Femur (tissue), 1 donor: ENCODE measurements around the gene LPCAT2.

Source experiments
- DNase-seq: peaks from one replicate; pipeline ENCODE4 v3.0.0-alpha.2; 2017

Gene LPCAT2, protein sequence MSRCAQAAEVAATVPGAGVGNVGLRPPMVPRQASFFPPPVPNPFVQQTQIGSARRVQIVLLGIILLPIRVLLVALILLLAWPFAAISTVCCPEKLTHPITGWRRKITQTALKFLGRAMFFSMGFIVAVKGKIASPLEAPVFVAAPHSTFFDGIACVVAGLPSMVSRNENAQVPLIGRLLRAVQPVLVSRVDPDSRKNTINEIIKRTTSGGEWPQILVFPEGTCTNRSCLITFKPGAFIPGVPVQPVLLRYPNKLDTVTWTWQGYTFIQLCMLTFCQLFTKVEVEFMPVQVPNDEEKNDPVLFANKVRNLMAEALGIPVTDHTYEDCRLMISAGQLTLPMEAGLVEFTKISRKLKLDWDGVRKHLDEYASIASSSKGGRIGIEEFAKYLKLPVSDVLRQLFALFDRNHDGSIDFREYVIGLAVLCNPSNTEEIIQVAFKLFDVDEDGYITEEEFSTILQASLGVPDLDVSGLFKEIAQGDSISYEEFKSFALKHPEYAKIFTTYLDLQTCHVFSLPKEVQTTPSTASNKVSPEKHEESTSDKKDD

DNA sequence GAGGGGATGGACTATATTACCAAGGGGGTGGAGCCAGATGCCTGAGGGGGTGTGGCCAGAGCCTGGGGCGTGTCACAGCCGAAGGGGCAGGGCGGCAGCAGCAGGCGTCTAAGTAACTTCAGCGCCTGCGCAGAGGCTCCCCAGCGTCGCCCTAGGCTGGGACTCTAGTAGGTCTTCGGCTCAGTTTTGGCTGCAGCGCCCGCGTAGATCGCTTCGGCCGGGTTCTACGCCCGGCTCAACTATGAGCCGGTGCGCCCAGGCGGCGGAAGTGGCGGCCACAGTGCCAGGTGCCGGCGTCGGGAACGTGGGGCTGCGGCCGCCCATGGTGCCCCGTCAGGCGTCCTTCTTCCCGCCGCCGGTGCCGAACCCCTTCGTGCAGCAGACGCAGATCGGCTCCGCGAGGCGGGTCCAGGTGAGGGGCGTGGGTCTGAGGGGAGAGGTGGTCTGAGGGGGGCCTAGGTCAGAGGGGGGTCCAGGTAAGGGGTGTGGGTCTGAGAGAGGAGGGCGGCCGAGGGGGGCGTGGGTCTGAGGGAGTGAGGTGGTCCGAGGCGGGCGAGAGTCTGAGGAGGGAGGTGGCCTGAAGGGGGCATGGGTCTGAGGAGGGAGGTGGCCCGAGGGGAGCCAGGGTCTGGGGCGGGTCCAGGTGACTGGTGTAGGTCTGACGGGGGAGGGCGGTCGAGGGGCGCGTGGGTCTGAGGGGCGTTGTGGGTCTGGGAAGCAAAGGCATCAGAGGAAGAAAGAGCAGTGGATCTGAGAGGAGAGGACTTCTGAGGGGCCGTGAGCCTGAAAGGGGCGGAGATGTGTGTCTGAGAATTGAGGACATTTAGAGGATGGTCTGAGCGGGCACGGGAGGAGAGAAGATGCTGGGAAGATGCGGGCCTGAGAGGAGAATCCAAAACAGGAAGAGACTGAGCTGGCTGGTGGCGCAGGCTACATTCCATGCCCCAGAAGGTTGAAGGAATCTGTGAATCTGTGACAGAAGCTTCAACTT is at the start of gene LPCAT2:
Gene LPCAT2 (plus strand): TSS at position 132 of the 991 bp plus-strand sequence. CDS start 110 bp downstream, at position 242.
- DNase-seq, result peak; percentile 92

DNA sequence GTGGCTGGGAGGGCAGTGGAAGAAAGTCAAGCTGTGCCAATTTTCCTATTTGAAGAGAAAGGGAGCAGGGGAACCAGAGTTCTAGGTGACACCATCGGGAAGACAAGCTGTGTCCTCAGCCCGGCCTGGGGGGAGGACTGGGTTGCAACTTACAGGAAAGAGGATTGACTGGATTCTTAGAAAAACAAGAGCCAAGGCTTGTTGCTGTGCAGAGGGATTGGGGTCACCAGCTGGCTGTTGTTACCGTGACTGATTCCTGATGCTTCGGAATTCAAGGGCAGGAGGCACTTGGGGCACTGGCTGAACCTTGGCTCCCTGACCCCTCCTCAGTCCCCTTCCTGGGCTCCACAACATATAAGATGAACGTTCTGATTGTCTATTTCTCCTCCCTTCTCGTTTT is 46.6 kb upstream of the LPCAT2 start:
- no peak for DNase-seq

DNA sequence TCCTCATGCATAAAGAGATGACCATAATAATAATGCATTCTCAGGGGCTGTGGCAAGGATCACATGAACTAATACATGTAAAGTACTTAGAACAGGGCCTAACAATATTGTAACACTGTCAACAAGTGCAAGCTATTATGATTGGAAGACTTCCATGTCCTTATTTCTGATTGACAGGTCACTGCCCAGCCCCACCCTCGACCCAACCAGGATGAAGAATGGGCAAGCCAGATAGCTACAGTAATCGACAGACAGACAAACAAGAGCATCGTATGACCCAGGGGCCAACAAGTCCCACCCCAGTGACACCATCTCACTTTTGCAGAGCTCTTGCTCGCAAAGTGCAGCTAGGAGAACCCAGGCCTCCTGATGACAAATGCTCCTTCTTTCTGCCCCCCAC is 44.5 kb upstream of the LPCAT2 start:
- no peak for DNase-seq

DNA sequence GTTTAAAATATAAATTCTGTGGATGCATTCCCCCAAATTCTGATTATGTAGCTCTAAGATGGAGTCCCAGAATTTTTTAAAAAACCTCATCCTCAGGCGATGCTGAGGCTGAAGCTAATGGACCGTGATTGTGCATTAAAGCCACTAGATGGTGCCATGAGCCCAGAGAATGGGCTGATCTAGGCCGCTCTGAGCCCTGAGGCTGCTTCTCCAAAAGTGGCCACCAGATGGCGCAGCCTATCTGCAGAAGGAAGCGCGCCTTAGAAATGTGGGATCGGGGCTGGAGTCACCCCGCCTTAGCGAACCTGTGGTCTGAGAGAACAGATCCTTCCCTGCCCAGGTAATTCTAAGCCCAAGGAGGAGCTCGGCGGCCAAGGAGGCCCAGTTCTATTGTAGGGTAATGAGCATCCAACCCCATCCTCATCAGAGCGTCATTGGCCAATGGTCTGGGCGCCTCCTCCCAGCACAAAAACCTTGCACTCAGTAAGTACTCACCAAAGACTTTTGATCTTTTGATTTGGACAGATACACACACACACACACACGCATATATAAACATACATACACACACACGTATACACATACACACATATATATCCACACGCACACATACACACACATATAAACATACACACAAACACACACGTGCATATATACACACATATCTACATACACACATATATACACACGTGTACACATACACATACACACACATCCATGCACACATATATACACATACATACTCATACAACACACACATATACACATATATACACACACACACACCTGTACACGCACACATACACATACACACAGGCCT is 43.6 kb upstream of the LPCAT2 start:
- DNase-seq, result peak; percentile 93

DNA sequence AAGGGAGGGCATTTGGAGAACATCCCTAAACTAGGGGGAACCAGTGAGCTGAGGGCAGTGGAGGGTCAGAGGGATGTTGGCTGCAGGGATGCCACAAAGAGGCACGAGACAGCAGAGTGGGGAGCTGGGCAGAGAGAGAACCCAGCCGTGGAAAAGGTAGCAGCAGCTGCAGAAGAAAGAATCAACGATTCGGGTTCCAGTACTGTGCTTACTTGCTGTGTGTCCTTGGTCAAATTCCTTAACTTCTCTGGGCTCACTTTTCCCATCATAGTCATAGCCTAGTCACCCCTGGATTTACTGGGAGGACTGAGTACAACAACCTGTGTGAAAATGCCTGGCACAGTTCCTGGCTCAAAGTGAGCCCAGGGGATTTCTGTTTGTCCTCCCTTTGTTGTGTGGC is 42.7 kb upstream of the LPCAT2 start:
- DNase-seq, result no peak

DNA sequence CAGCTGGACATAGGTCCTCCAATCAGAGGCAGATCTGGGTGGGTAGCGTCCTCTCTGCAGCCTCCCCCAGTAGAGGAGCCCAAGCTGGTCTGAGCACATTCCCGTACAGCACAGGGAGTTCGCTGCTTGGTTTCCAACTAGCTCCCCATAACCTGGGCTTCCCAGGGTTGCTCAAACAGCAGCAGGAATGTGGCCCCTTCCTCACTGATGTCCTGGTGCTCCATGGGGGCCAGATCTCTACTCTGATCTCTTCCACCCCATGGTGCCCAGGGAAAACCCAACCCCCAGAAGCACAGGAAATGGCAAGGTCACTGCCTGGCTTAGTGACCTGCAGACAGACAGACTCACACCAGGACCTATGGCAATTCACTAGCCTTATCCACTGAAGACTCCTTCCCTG is 41.0 kb upstream of the LPCAT2 start:
- DNase-seq, result no peak

DNA sequence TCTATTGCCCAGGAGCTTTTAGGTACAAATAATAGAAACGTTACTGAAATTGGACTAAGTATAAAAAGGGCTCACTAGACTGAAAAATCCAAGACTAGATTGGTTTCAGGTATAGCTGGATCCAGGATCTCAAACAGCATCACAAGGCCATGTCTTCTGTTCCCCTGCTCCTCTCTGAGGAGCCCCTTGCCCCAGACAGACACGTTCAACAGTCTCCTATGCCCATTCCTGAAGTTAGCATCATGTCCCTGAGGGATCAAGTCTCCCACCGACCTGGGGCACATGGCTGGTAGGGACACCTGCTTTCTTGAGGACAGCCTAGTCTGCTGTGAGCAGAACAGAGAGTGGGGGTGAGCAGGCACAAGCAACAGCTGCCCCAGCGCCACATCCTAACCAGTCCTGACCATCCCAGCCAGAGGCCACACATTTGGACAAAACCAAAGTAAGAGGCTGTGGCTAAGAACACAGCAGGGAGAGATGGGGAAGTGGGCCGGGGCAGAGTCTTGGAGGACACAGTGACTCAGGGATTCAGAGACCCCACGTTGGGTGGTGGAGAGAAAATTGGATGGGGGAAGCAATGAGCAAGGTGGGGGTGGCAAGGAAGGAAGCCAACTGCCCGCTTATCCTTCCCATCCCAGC is 40.4 kb upstream of the LPCAT2 start:
- no peak for DNase-seq

DNA sequence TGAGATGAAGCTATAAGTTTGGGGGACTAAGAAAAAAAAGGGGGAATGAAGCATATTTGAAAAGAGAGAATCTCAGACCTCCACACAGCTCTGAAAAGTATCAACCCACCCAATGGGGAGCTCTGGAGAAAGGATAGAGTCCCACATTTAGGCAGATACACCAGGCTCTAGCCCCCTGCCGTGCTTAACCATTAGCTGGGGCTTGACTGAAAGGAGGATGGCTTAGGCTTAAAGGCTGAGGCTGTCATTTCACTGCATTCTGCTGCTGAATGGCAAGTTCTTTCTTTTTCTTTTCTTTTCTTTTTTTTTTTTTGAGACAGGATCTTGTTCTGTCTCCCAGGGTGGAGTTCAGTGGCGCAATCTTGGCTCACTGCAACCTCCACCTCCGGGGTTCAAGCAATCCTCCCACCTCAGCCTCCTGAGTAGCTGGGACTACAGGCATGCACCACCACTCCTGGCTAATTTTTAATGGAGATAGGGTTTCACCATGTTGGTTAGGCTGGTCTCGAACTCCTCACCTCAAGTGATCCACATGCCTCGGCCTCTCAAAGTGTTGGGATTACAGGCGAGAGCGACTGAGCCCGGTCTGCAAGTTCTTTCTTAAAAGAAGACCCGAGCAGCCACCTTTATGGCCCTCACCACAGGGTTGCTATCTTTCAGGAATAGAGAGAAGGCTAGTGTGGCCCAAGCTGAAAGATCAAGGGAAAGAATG is 38.9 kb upstream of the LPCAT2 start:
- DNase-seq, result no peak

DNA sequence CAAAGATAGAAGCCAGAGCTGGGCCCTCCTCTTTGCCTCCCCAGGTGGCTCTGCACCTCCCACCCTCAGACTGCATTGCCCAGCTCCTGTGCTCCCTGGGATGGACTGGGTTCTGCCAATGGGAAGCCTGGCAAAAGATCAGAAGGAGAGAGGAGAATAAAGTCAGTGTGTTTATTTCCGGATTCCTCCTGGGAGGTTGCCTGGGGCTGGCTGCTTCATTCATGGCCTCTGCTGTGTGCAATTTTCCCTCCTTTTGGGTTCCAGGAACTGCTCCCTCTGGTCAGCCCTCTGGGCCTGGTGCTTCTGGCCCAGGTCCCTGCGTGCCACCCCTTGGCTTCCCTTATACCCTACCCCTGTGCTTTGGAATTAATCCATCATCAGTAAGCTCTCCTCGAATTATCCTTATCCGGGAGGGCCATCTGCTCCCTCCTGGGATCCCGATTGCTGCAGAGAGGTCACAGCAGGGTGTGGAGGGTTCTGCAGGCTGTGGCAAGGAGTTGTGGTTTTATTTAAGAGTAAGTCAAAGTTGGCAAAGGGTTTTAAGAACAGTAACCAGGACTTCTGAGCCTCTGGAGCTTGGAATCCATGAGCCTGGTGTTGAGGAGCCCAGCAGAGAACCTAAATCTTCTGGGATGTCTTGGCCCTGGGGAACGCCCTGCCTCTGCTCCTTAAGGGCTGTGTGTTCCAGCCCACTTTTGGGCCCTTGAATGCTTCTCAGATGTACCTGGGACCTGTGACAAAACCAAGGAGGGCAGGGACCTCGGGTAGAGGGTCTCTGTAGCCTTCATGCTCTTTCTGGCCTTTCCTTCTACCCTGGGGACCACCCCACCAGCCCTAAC is 38.1 kb upstream of the LPCAT2 start:
- DNase-seq, result peak; percentile 41

DNA sequence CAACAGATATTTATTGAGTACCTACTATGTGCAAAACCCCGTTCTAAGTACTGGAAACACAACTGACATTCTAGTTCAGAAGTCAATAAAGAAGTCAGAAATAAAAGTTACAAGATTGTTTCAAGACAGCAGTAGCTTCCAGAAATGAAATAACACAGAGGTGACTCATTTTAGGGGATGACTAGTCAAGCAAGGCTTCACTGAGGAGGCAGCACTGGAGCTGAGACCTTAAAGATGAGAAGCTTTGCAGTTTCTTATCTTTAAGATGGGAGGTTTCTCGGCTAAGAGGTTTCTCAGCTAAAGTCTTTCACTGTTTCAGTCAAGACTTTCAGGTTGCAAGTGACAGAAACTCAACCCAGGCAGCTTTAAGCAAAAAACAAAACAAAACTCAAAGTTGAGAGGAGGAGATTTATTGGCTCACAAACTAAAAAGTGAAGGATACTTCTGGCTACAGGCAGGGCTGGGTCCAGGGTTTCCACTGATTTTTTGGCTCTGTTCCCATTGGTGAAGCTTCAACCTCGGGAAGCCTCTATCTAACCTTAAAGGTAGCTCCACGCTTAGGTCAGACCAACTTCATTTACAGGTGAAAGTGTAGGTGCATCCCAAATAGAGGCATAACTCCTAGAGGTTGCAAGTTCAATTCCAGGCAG is 37.3 kb upstream of the LPCAT2 start:
- DNase-seq, result no peak

DNA sequence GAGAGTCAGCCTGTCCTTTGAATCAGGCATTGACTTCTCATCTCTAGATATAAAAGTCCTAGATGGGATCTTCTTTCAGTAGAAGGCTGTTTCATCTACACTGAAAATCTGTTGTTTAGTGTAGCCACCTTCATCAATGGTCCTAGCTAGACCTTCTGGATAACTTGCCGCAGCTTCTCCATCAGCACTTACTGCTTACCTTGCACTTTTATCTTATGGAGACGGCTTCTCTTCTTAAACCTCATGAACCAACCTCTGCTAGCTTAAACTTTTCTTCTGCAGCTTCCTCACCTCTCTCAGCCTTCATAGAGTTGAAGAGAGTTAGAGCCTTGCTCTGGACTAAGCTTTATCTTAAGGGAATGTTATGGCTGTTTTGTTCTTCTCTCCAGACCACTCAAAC is 35.3 kb upstream of the LPCAT2 start:
- no peak for DNase-seq

DNA sequence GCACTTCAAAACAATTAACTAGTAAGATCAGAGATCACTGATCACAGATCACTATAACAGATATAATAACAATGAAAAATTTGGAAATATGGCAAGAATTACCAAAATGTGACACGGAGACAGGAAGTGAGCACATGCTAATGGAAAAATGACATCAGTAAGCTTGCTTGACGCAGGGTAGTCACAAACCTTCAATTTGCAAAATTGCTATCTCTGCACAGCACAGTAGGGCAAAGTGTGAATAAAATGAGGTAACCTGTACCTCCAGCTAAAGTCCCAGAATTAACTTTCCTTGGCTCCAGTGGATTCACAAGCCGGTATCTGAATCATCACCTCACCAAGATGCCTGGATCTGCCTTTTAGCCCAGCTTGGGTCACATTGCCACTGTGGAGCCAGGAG is 34.1 kb upstream of the LPCAT2 start:
- DNase-seq, result no peak

DNA sequence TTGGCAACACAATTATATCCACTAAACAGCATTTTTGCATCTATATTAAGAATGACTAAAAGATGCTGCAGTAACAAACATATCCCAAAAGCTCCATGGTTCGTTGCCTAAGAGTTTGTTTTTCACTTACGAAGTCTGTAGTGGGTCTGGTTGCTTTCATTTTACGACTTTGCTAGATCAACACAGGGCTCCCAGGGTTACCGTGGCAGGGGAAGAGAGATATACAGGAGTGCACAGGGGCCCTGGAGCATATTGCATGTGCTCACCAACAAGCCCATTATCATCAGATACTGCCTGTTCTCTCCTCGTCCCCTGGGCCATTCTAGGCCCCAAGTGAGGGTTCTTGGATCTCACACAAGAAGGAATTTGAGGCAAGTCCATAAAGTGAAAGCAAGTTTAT is 33.0 kb upstream of the LPCAT2 start:
- DNase-seq, result no peak

DNA sequence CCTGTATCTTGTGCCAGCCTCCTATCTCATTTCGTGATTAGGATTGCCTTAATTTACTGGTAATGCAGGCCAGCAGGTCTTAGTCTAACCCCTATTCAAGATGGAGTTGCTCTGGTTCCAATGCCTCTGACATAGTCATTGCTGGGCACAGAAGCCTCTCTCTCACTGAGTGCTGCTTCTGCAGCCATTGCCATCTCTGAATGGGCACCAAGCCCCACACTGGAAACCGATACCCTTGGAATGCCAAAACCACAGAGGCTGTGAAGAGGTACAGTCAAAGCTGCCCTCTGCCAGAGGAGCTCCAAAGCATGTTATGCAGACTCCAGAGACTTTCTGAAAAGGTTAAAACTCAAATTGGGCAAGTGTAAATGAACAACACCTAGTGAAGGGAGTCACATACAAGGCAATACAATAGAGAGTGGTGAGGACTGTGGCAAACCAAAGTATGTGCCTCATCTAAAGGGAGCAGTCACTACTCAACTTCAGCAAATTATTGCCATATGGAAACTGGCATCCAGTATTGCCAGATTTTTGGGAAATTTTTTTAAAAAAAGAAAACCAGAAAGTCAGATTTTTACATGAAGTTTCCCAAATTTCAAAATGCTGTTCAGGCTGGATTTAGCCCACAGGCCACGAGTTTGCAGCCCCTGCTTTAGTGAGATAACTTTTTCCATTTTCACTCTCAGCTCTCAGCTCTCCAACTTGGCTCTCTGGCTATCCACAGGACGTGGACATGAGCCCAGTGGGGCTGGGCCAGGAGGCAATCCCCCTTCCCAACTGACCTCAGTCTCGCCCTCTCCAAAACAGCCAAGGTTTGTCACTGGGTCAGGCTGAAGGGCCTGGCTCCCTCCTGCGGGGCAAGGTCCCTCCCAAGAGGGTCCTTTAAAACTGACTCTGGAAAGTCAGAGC is 32.0 kb upstream of the LPCAT2 start:
- peak; percentile 85 for DNase-seq

DNA sequence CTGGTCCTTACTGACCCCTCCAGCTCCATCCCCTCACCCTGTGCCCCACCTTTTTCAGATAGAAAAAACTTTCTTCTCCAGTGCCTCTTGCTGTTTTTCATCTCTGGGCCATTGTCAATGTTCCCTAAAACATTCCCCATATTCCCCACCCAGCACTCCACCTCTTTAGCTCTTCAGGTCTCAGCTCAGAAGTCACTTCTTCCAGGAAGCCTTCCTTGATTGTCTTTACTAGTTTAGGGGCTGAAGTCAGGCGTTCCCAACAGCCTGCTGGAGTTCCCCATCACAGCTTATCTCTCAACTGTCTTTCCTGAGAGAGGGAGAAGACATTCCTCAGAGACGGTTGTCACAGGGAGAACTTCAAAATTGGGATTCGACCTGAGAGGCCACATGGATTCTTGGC is 31.1 kb upstream of the LPCAT2 start:
- DNase-seq, result no peak

DNA sequence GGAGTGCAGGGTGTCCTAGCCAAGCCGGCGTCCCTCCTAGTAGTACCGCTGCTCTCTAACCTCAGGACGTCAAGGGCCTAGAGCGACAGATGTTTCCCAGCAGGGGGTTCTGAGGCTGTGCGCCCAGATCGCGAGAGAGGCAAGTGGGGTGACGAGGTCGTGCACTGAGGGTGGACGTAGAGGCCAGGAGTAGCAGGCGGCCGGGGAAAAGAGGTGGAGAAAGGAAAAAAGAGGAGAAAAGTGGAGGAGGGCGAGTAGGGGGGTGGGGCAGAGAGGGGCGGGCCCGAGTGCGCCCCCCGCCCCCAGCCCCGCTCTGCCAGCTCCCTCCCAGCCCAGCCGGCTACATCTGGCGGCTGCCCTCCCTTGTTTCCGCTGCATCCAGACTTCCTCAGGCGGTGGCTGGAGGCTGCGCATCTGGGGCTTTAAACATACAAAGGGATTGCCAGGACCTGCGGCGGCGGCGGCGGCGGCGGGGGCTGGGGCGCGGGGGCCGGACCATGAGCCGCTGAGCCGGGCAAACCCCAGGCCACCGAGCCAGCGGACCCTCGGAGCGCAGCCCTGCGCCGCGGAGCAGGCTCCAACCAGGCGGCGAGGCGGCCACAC is 29.9 kb upstream of the LPCAT2 start, which contains the start of gene MMP2:
Gene MMP2 (plus strand): TSS at position 372 of the 603 bp plus-strand sequence. CDS start 282 bp downstream, outside the sequence.
- peak; percentile 93 for DNase-seq

DNA sequence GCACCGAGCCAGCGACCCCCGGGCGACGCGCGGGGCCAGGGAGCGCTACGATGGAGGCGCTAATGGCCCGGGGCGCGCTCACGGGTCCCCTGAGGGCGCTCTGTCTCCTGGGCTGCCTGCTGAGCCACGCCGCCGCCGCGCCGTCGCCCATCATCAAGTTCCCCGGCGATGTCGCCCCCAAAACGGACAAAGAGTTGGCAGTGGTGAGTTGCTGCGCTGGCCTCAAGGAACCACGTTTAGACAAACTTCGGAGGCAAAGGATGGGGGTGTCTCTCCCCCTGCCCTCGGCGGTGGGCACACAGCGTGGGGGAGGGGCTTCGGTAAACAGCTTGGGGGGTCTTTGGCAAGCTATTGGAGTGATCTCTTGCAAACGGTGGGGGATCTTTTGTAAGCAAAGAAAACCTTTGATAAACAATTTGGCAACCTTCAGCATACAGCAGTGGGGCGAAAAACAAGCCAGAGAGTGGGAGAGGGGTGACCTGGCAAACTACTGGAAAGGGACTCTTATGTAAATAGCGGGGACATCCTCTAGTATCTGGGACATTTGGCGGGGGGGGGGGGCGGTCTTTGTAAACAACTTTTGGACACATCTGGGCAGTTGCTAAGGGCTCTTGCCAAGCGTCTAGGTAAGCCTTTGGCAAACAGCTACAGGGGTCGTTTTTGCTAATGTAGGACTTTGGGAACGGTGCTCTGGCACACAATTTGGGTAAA is 29.3 kb upstream of the LPCAT2 start:
- DNase-seq, result no peak
